ENCODE measurements around the gene SH3BP4. TPM values are rescaled to one million over a fixed set of nuclear protein-coding genes. Genes with fewer than 3 reads are reported as not detected.

SH3BP4 gene
- total RNA-seq, 4 donors from 2014 or later: 29.1 to 57.8 (median 42.6) TPM

DNA sequence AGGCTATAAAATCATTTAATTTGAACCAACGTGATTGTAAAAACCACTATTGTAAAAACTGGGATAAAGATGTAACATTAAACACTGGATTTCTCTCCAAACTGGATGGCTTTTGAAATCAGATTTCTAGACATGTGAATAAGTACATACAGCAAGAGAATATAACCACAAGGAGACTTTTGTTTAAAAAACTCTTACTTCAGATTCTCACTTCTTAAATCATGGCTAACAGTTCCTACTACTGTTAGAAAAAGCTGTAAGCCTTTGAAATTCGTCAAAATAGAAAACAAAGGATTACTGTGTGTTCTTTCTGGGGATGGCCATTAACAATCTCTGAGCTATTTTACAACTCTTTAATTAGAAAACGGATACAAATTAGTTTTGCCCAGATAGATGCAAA, 39.4 kb upstream of the SH3BP4 start:
- no peak overlapping the region for H3K4me3 ChIP-seq (ENCODE audit: low read depth, poor library complexity, severe bottlenecking)
- WGBS, 2 donors: 76 to 85% methylated on average over 3 of the region's 3 CpGs
- no peak for DNase-seq (ENCODE audit: low spot score in 2 of 2)
- no peak for TF ChIP-seq POLR2A (IDR thresholded peaks at IDR 0.05)
- TF ChIP-seq, protein P1, sequence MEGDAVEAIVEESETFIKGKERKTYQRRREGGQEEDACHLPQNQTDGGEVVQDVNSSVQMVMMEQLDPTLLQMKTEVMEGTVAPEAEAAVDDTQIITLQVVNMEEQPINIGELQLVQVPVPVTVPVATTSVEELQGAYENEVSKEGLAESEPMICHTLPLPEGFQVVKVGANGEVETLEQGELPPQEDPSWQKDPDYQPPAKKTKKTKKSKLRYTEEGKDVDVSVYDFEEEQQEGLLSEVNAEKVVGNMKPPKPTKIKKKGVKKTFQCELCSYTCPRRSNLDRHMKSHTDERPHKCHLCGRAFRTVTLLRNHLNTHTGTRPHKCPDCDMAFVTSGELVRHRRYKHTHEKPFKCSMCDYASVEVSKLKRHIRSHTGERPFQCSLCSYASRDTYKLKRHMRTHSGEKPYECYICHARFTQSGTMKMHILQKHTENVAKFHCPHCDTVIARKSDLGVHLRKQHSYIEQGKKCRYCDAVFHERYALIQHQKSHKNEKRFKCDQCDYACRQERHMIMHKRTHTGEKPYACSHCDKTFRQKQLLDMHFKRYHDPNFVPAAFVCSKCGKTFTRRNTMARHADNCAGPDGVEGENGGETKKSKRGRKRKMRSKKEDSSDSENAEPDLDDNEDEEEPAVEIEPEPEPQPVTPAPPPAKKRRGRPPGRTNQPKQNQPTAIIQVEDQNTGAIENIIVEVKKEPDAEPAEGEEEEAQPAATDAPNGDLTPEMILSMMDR (IDR thresholded peaks at IDR 0.05): no peak
- intact Hi-C loops (cut with DNase I; ENCODE audit: low total_unique reads): no loop called here

DNA sequence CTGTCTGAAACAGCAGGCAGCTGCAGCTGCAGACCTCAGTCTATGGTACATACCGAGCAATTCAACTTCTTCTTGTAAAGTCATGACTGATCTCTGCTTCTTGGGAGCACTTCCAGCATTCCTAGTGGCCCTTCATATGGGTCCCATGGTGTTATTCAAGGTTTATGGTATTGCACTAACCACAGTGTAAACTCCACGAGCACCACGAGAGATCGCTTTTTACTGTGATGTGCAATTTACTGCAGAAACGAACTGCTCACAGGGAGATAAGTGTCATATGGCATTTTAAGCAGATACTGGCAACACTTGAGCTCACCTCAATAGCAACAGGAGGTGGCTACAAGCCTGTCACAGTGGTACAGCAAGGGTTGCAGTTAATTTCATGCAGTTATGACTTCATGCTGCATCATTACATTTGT, 38.6 kb upstream of the SH3BP4 start:
- intact Hi-C loops (cut with DNase I; ENCODE audit: low total_unique reads): no loop called here
- TF ChIP-seq, protein P1 (IDR thresholded peaks at IDR 0.05): no peak
- no peak for TF ChIP-seq POLR2A (IDR thresholded peaks at IDR 0.05)
- no peak overlapping the region for H3K4me3 ChIP-seq (ENCODE audit: low read depth, poor library complexity, severe bottlenecking)
- no peak for DNase-seq (ENCODE audit: low spot score in 2 of 2)
- WGBS, 2 donors: 80 to 81% methylated on average over 5 of the region's 5 CpGs

DNA sequence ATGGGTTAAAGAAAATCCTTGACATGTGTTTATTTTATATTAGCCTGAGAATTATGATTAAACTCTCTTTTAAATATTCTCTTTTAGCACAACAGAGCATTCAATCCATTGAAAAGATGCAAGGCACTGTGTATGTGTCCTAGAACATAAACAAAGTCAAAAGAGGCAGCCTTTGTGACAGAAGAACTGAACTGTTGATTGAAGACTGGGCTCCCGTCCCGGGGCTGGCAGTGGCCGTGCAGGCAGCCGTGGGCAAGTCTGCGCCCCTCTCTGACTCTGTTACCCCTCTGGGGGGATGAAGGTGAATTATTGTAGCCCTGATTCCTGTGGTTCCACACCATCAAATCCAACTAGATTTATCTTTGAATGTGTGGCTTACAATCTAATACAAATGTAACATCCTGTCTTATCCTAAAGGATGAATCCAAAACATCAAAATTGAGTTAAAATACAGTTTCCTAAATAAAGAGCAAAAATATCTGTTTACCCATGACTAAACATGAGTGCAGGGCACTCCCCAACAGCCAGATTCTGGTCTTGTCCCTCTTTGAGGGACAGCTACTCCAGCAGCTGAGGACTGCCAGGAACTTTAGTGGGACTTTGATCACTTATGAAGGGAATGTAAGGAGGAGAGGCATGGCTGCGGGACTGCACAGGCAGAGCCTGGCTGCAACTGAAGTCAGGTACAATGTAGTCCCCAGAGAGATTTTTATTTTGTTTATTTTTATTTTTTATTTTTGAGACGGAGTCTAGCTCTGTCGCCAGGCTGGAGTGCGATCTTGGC, 37.3 kb upstream of the SH3BP4 start:
- no peak for DNase-seq (ENCODE audit: low spot score in 2 of 2)
- 84 to 86% methylated on average over 9 of the region's 9 CpGs for WGBS, 2 donors
- intact Hi-C loops (cut with DNase I; ENCODE audit: low total_unique reads): no loop called here
- TF ChIP-seq, protein P1 (IDR thresholded peaks at IDR 0.05): no peak
- no peak for TF ChIP-seq POLR2A (IDR thresholded peaks at IDR 0.05)
- H3K4me3 ChIP-seq (ENCODE audit: low read depth, poor library complexity, severe bottlenecking): no peak overlapping the region

DNA sequence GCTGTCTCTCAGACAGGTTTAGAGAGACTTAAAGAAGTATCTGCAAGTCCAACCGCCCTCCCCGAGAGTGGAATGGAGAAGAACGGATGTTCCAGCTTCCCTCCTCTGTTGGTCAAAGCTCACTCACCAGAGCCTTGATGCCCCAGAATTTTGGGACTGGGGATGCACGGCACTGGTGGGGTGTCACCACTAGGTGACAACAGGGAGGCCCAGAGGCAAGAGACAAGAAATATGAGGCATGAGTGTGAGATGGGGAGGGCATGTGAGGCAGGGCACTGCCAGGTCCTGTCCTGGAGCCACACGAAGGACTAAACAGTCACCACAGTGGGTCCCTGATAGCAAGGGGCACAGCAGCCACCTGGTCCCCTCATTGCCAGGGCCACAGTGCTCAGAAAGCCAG, 35.1 kb upstream of the SH3BP4 start:
- DNase-seq (ENCODE audit: low spot score in 2 of 2): no peak
- intact Hi-C loops (cut with DNase I; ENCODE audit: low total_unique reads): no loop called here
- no peak for TF ChIP-seq POLR2A (IDR thresholded peaks at IDR 0.05)
- TF ChIP-seq, protein P1 (IDR thresholded peaks at IDR 0.05): no peak
- 90 to 92% methylated on average over 5 of the region's 5 CpGs for WGBS, 2 donors
- H3K4me3 ChIP-seq (ENCODE audit: low read depth, poor library complexity, severe bottlenecking): no peak overlapping the region

DNA sequence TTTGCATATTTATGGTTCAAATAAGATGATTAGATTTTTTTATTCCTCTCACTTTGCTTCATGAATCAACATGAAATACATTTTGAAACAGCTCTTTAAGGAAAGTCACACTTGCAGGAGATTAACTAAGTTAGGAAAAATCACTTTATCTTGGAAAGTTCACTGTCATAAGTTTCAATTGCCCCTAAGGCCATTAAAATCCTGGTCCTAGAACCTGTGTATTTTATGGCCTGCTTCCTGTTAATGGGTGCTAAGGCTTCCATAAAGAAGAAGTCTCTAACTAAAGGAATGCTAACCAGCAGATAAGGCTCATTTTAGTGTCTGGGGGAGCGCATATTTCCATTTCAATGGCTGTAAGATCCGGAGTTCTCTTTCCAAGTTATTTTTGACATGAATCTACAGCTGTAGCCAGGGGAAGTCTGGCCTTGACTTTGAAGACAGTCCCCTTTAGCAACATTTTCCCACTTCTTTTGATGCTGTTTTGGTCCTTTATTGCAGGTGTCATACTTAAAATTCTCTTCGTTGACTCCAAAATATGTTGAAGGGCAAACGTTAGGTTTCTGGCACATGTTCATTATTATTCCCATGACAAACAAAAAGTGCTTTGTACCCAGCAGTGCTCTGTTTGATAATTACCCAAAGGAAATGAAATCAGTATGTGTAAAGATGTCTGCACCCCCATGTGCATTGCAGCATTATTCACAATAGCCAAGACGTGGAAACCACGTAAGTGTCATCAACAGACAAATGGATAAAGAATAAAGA, 34.4 kb upstream of the SH3BP4 start:
- no peak for DNase-seq (ENCODE audit: low spot score in 2 of 2)
- 41 to 46% methylated on average over 6 of the region's 6 CpGs for WGBS, 2 donors
- TF ChIP-seq POLR2A (IDR thresholded peaks at IDR 0.05): no peak
- TF ChIP-seq, protein P1 (IDR thresholded peaks at IDR 0.05): no peak
- intact Hi-C loops (cut with DNase I; ENCODE audit: low total_unique reads): no loop called here
- H3K4me3 ChIP-seq (ENCODE audit: low read depth, poor library complexity, severe bottlenecking): no peak overlapping the region
